PFSK-1 (cell line): Measurements from ENCODE around the gene MDGA2.

Experiments
- FOXP2 ChIP-seq: optimal IDR thresholded peaks from 2 replicates; pipeline ENCODE3; 2011; ENCODE audit warnings: borderline replicate concordance, control low read depth, inconsistent platforms; ENCODE audit not compliant: insufficient read depth; ENCODE audit errors: extremely low read length, extremely low read depth
- SIN3A ChIP-seq: IDR thresholded peaks from 2 replicates; pipeline ENCODE4 v1.6.1; 2012; ENCODE audit warnings: mild to moderate bottlenecking, low read length, moderate library complexity, borderline replicate concordance; ENCODE audit not compliant: insufficient read depth

- TF ChIP-seq FOXP2 (no peak), SIN3A (no peak)
Measured at GRCh38 chr14:47270715-47271114, 404.7 kb downstream of the MDGA2 start.
